A673 (cell line): ENCODE measurements around the gene LIN9. TPM values are rescaled to one million over a fixed set of nuclear protein-coding genes. Genes with fewer than 3 reads are reported as not detected.

Experiments used
- BruUV-seq: library from RNA; stranded (reverse); fragments of 400-500 nt; replicated peaks from 2 replicates; lab custom pipeline; 2021; lab: Mats Ljungman, UMichigan
- CTCF ChIA-PET: fragments of 300-600 bp; sonication (Branson Sonifier 250); formaldehyde crosslinking; loops from one replicate; lab custom pipeline; 2022; ENCODE audit warnings: antibody characterized with exemption; lab: Charles Lee
- POLR2A ChIA-PET: fragments of 300-600 bp; sonication (Branson Sonifier 250); formaldehyde crosslinking; loops from one replicate; lab custom pipeline; 2022; ENCODE audit warnings: antibody characterized with exemption; ENCODE audit not compliant: low non-redundant PET; lab: Charles Lee
- DNase-seq: peaks from one replicate; pipeline ENCODE4 v3.0.0-alpha.2; 2015; ENCODE audit warnings: low spot score
- H3K27ac ChIP-seq: fragments of 200-600 bp; sonication (generic); 2 replicates; pipeline ENCODE4 v1.5.1; 2016; ENCODE audit warnings: mixed run types, low read depth, mild to moderate bottlenecking, mixed read lengths, antibody characterized with exemption, low read length; ENCODE audit not compliant: poor library complexity, severe bottlenecking
- H3K27me3 ChIP-seq: fragments of 200-600 bp; sonication (generic); replicated peaks from 2 replicates; pipeline ENCODE4 v1.6.1; 2017; ENCODE audit warnings: mixed run types, low read depth, mild to moderate bottlenecking, mixed read lengths, antibody characterized with exemption, low read length; ENCODE audit not compliant: insufficient read depth, poor library complexity
- H3K36me3 ChIP-seq: fragments of 200-600 bp; sonication (generic); 2 replicates; pipeline ENCODE4 v1.6.1; 2016; ENCODE audit warnings: mixed run types, mild to moderate bottlenecking, mixed read lengths, antibody characterized with exemption, low read length; ENCODE audit not compliant: insufficient read depth, poor library complexity, severe bottlenecking
- H3K4me1 ChIP-seq: fragments of 200-600 bp; sonication (generic); 2 replicates; pipeline ENCODE4 v1.6.1; 2017; ENCODE audit warnings: mixed run types, mild to moderate bottlenecking, mixed read lengths, antibody characterized with exemption, low read length; ENCODE audit not compliant: insufficient read depth, poor library complexity, severe bottlenecking
- H3K4me3 ChIP-seq: fragments of 200-600 bp; sonication (generic); 2 replicates; pipeline ENCODE4 v1.5.1; 2016; ENCODE audit warnings: low read depth, mixed run types, mild to moderate bottlenecking, mixed read lengths, low read length; ENCODE audit not compliant: poor library complexity, severe bottlenecking
- H3K9me3 ChIP-seq: fragments of 200-600 bp; sonication (generic); 2 replicates; pipeline ENCODE4 v1.6.1; 2016; ENCODE audit warnings: mixed run types, low read depth, mild to moderate bottlenecking, mixed read lengths, antibody characterized with exemption, low read length; ENCODE audit not compliant: poor library complexity, severe bottlenecking
- EZH2 ChIP-seq: fragments of 200-600 bp; sonication (generic); IDR thresholded peaks from 2 replicates; pipeline ENCODE4 v1.6.1; 2017; ENCODE audit warnings: borderline replicate concordance, low read depth, mild to moderate bottlenecking, mixed read lengths, antibody characterized with exemption, low read length; ENCODE audit not compliant: poor library complexity, severe bottlenecking
- intact Hi-C: fragments of 100-400 bp; cut with micrococcal nuclease; formaldehyde crosslinking; loops from one replicate; pipeline ENCODE4 v1.10.0; 2022; ENCODE audit not compliant: unreplicated experiment
- total RNA-seq: library from RNA; stranded (reverse); gene quantifications from 2 replicates; pipeline ENCODE4 v1.2.3, GENCODE V29; 2021
- TF ChIP-seq, protein P1 (sequence below): fragments of 300-800, 200-600 bp; sonication (generic); conservative IDR thresholded peaks from 2 replicates; pipeline ENCODE4 v1.5.1; 2017; ENCODE audit warnings: low read depth, mild to moderate bottlenecking, antibody characterized with exemption, low read length, moderate library complexity, mixed read lengths

LIN9 gene
- total RNA-seq, 1 experiment from 2014 or later, result 20.7 TPM

DNA sequence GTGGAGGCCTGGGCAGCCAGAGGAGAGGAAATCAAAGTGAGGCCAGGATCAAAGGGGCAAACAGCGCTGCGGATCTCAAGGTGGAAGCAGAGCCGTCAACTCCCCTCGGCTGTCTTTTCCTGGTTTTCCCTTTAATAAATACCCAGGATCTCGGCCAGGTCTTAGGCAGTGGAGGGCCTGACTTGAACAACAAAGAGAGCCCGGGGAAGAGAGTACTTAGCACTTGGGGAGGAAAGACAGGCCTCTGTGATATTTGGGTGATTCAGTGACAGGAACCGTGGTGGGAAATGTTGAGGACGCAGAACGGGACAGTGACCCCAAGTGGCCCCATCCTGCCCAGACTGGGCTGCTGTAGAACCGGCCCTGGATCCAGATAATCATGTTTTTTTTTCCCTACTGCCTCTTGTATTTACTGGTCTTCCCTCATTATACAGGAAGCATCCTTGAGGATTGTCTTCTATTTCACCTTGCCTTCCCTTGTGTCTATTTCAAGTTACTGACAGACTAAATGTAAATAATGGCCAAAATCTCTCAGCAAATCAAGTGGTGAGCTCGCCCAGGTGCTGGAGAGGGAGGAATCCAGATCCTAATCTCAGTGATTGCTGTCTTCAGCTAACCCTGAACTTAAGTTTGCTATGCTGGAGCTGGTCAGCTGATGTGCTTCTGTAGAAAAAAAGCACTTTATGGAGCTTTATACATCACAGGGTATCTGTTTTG is 88.3 kb downstream of the LIN9 start:
- intact Hi-C loops, result no loop called here
- no peak for TF ChIP-seq EZH2
- TF ChIP-seq, protein P1, sequence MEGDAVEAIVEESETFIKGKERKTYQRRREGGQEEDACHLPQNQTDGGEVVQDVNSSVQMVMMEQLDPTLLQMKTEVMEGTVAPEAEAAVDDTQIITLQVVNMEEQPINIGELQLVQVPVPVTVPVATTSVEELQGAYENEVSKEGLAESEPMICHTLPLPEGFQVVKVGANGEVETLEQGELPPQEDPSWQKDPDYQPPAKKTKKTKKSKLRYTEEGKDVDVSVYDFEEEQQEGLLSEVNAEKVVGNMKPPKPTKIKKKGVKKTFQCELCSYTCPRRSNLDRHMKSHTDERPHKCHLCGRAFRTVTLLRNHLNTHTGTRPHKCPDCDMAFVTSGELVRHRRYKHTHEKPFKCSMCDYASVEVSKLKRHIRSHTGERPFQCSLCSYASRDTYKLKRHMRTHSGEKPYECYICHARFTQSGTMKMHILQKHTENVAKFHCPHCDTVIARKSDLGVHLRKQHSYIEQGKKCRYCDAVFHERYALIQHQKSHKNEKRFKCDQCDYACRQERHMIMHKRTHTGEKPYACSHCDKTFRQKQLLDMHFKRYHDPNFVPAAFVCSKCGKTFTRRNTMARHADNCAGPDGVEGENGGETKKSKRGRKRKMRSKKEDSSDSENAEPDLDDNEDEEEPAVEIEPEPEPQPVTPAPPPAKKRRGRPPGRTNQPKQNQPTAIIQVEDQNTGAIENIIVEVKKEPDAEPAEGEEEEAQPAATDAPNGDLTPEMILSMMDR, result no peak
- Histone ChIP-seq H3K9me3 (no peaks in the 10 kb centered on the region), H3K4me1 (no peaks in the 10 kb centered on the region), H3K36me3 (no peaks in the 10 kb centered on the region), H3K27ac (no peak overlapping the region), H3K27me3 (peaks cover 5% of the 10 kb centered on the region), H3K4me3 (no peak overlapping the region)
- BruUV-seq, result no TSS peak
- no peak for DNase-seq
- POLR2A ChIA-PET, result no interaction called here
- CTCF ChIA-PET, result no interaction called here

DNA sequence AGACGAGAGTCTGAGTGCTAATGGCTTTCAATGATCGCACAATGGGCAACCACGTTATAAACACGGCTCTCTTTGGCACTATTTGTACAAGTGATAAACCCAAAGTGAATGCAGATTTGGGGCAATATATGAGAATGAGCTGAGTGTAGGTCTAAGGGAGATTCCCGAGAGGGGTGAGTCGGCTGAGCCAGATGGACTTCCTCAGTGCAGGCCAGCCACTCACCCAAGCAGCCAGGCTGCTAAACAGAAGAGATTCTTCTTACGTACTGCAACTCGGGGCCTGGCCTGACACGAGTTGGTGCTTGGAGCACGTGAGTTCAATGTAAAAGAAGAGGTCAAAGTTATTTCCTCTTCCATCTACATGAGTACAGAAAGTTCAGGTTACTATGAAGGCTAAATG is 91.7 kb downstream of the LIN9 start:
- H3K36me3 ChIP-seq, result no peaks in the 10 kb centered on the region
- no peaks in the 10 kb centered on the region for H3K27me3 ChIP-seq
- CTCF ChIA-PET, result no interaction called here
- H3K9me3 ChIP-seq, result no peaks in the 10 kb centered on the region
- no peak overlapping the region for H3K4me3 ChIP-seq
- intact Hi-C loops, result no loop called here
- H3K4me1 ChIP-seq, result no peaks in the 10 kb centered on the region
- POLR2A ChIA-PET, result no interaction called here
- BruUV-seq, result no TSS peak
- DNase-seq, result no peak
- no peak for TF ChIP-seq EZH2
- TF ChIP-seq, protein P1, result no peak
- H3K27ac ChIP-seq, result no peak overlapping the region

DNA sequence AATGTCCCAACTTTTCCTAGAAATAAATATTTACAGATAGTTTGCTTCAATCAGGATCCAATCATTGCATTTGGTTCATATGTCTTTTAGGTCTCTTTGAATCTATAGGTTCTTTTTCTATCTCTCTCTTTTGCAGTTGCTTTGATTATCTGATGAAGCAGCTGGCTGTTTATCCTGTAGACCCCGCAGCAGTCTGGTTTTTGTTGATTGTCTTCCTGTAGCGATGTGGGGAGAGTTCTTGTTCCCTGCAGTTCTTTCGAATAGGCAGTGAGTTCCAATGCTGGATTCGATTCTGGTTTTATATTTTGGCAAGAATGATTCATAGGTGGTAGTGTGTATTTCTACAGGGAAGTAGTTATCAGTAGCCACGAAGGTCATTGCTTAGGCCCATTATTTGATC is 92.9 kb downstream of the LIN9 start:
- H3K27me3 ChIP-seq, result no peaks in the 10 kb centered on the region
- CTCF ChIA-PET, result no interaction called here
- no peaks in the 10 kb centered on the region for H3K4me1 ChIP-seq
- no peak for DNase-seq
- intact Hi-C loops, result no loop called here
- TF ChIP-seq EZH2, result no peak
- TF ChIP-seq, protein P1, result no peak
- no TSS peak for BruUV-seq
- no peak overlapping the region for H3K4me3 ChIP-seq
- no peak overlapping the region for H3K27ac ChIP-seq
- POLR2A ChIA-PET, result no interaction called here
- H3K9me3 ChIP-seq, result no peaks in the 10 kb centered on the region
- no peaks in the 10 kb centered on the region for H3K36me3 ChIP-seq
